CD14-positive monocyte (primary cell): ENCODE measurements around the gene IRS2. TPM values are rescaled to one million over a fixed set of nuclear protein-coding genes. Genes with fewer than 3 reads are reported as not detected.

Source experiments
- DNase-seq, 3 donors: peaks; one replicate each; pipeline ENCODE4 v3.0.0-alpha.2; 2011 to 2022
- H2AFZ ChIP-seq: 2 replicates; pipeline ENCODE4 v1.6.0; 2012; ENCODE audit warnings: mild to moderate bottlenecking, low read depth, low read length, inconsistent platforms; ENCODE audit not compliant: insufficient read depth, poor library complexity, severe bottlenecking
- H3K27ac ChIP-seq, 2 donors: 1 replicate in 1 of 2; 2 replicates in 1 of 2; pipeline ENCODE4 v1.5.1; 2012 to 2013; ENCODE audit warnings: low read length in 2 of 2, control low read depth in 1 of 2, inconsistent platforms in 1 of 2, low read depth in 1 of 2, mild to moderate bottlenecking in 1 of 2
- H3K27me3 ChIP-seq, 2 donors: one replicate each; pipeline versions ENCODE4 v1.6.0 to v1.6.1; 2011 to 2013; ENCODE audit warnings: low read length in 2 of 2; ENCODE audit not compliant: control insufficient read depth in 2 of 2, insufficient read depth in 2 of 2
- H3K36me3 ChIP-seq, 2 donors: replicated peaks in 1 of 2; 1 replicate in 1 of 2; 2 replicates in 1 of 2; pipeline versions ENCODE4 v1.5.1 to v1.6.1; 2012 to 2013; ENCODE audit warnings: low read length in 2 of 2, control low read depth in 1 of 2, inconsistent platforms in 1 of 2, mild to moderate bottlenecking in 1 of 2; ENCODE audit not compliant: insufficient read depth in 2 of 2, control insufficient read depth in 1 of 2
- H3K4me1 ChIP-seq, 2 donors: 1 replicate in 1 of 2; 2 replicates in 1 of 2; pipeline versions ENCODE4 v1.5.1 to v1.6.1; 2012 to 2013; ENCODE audit warnings: low read length in 2 of 2, control low read depth in 1 of 2, inconsistent platforms in 1 of 2, mild to moderate bottlenecking in 1 of 2, moderate library complexity in 1 of 2; ENCODE audit not compliant: insufficient read depth in 2 of 2, control insufficient read depth in 1 of 2
- H3K4me2 ChIP-seq: replicated peaks from 2 replicates; pipeline ENCODE3; 2012; ENCODE audit warnings: low read length, moderate library complexity, mild to moderate bottlenecking; ENCODE audit not compliant: poor library complexity, severe bottlenecking; ENCODE audit errors: extremely low read depth
- H3K4me3 ChIP-seq, 3 experiments: fragments of 200-600 bp in 1 of 3; sonication (generic) in 1 of 3; replicated peaks in 1 of 3; 1 replicate in 2 of 3; 2 replicates in 1 of 3; pipeline ENCODE4 v1.5.1; 2011 to 2013; ENCODE audit warnings: low read length in 3 of 3, mild to moderate bottlenecking in 3 of 3, control low read depth in 2 of 3, low read depth in 2 of 3, inconsistent platforms in 1 of 3, moderate library complexity in 1 of 3
- H3K79me2 ChIP-seq: 2 replicates; pipeline ENCODE4 v1.6.0; 2012; ENCODE audit warnings: mild to moderate bottlenecking, control low read depth, inconsistent platforms, low read length, moderate library complexity; ENCODE audit not compliant: insufficient read depth
- H3K9ac ChIP-seq: 2 replicates; pipeline ENCODE4 v1.6.0; 2017; ENCODE audit warnings: low read length, mild to moderate bottlenecking; ENCODE audit not compliant: insufficient read depth, poor library complexity, severe bottlenecking
- H3K9me3 ChIP-seq, 2 donors: replicated peaks in 1 of 2; 1 replicate in 1 of 2; 2 replicates in 1 of 2; pipeline versions ENCODE4 v1.5.1 to v1.6.1; 2012 to 2013; ENCODE audit warnings: low read length in 2 of 2, control low read depth in 1 of 2; ENCODE audit not compliant: control insufficient read depth in 1 of 2, insufficient read depth in 1 of 2
- H4K20me1 ChIP-seq: 2 replicates; pipeline ENCODE4 v1.6.0; 2012; ENCODE audit warnings: mild to moderate bottlenecking, low read length, control low read depth, moderate library complexity; ENCODE audit not compliant: insufficient read depth
- H3K27ac Mint-ChIP-seq, 7 donors: one replicate each; pipeline ENCODE4 v1.8.0; 2020; ENCODE audit warnings: mild to moderate bottlenecking in 7 of 7, mixed read lengths in 7 of 7, moderate library complexity in 6 of 7, inconsistent platforms in 2 of 7
- H3K27me3 Mint-ChIP-seq, 3 donors: one replicate each; pipeline ENCODE4 v1.8.0; 2021 to 2022; ENCODE audit warnings: low read depth in 3 of 3, mild to moderate bottlenecking in 3 of 3, mixed read lengths in 3 of 3, moderate library complexity in 3 of 3, inconsistent platforms in 1 of 3
- H3K36me3 Mint-ChIP-seq, 2 donors: one replicate each; pipeline ENCODE4 v1.8.0; 2020; ENCODE audit warnings: mixed read lengths in 2 of 2, inconsistent platforms in 1 of 2, mild to moderate bottlenecking in 1 of 2
- H3K4me1 Mint-ChIP-seq: one replicate; pipeline ENCODE4 v1.8.0; 2020; ENCODE audit warnings: mild to moderate bottlenecking, mixed read lengths
- H3K4me3 Mint-ChIP-seq, 2 donors: one replicate each; pipeline ENCODE4 v1.8.0; 2020; ENCODE audit warnings: mild to moderate bottlenecking in 2 of 2, mixed read lengths in 2 of 2, moderate library complexity in 1 of 2
- H3K9me3 Mint-ChIP-seq, 7 donors: one replicate each; pipeline ENCODE4 v1.8.0; 2020 to 2022; ENCODE audit warnings: mixed read lengths in 7 of 7, mild to moderate bottlenecking in 6 of 7, moderate library complexity in 6 of 7, inconsistent platforms in 2 of 7
- CTCF ChIP-seq: fragments of 200-600 bp; IDR thresholded peaks from one replicate; pipeline ENCODE4 v1.8.0; 2022; ENCODE audit warnings: antibody characterized with exemption, mild to moderate bottlenecking
- WGBS: methylation state at CpG from one replicate; pipeline ENCODE4 v1.1.5; 2013; ENCODE audit warnings: missing lambda C conversion rate; ENCODE audit not compliant: insufficient coverage; 5-methylcytosine and 5-hydroxymethylcytosine counted together
- intact Hi-C, 2 donors: fragments of 100-400 bp; cut with micrococcal nuclease; formaldehyde crosslinking; loops; one replicate each; pipeline versions ENCODE4 v1.15.0 to v1.15.1; 2023
- polyA plus RNA-seq, 3 donors: library from polyadenylated mRNA; depleted of rRNA in 1 of 3; unstranded in 2 of 3; stranded (reverse) in 1 of 3; fragments of 300-500 nt in 2 of 3; fragments of >200 nt in 1 of 3; fragmentation: Illumina TruSeq in 2 of 3; gene quantifications; 1 replicate in 2 of 3; 2 replicates in 1 of 3; pipeline ENCODE4 v1.2.3, GENCODE V29; 2012 to 2021

IRS2 gene
- polyA plus RNA-seq, 3 donors: 2.4 to 27.1 (median 3.5) TPM

- intact Hi-C loops: loop anchor here in 1 of 2 donors (10.0 kb wide), 1 partner anchor 67 kb away; the partner anchor contains the start of gene IRS2
- no peak overlapping the region for H3K4me2 ChIP-seq
- H3K9ac ChIP-seq: no peak overlapping the region
- H3K27ac ChIP-seq: no peak overlapping the region
- no peak overlapping the region for H3K4me3 Mint-ChIP-seq
- no peak overlapping the region for H2AFZ ChIP-seq
- peaks cover 14 to 19% of the 10 kb centered on the region in 2 donors for H3K4me1 ChIP-seq
- H3K27ac Mint-ChIP-seq: no peak overlapping the region
- no peak for TF ChIP-seq CTCF
- no peak for DNase-seq
- no peaks in the 10 kb centered on the region for H3K9me3 Mint-ChIP-seq
- H4K20me1 ChIP-seq: no peaks in the 10 kb centered on the region
- no peaks in the 10 kb centered on the region for H3K27me3 Mint-ChIP-seq
- H3K36me3 ChIP-seq: no peaks in the 10 kb centered on the region
- no peaks in the 10 kb centered on the region for H3K79me2 ChIP-seq
- H3K4me1 Mint-ChIP-seq: peaks cover 25% of the 10 kb centered on the region
- H3K9me3 ChIP-seq: no peaks in the 10 kb centered on the region
- H3K27me3 ChIP-seq: no peaks in the 10 kb centered on the region
- peaks cover 0 to 1% of the 10 kb centered on the region in 2 donors for H3K36me3 Mint-ChIP-seq
- no peak overlapping the region for H3K4me3 ChIP-seq
- 100% methylated on average over 4 of the region's 6 CpGs for WGBS
Observed at GRCh38 chr13:109717686-109718085, 68.7 kb downstream of the IRS2 start.

- Histone ChIP-seq H3K79me2 (no peaks in the 10 kb centered on the region), H3K4me1 (peaks cover 14 to 19% of the 10 kb centered on the region in 2 donors), H3K27ac (peak overlapping the region in 1 of 2 donors; percentile 45), H3K27me3 (no peaks in the 10 kb centered on the region), H3K36me3 (no peaks in the 10 kb centered on the region), H3K9ac (no peak overlapping the region), H3K9me3 (no peaks in the 10 kb centered on the region), H3K4me3 (no peak overlapping the region), H3K4me2 (no peak overlapping the region), H4K20me1 (no peaks in the 10 kb centered on the region), H2AFZ (no peak overlapping the region)
- Mint-ChIP-seq H3K9me3 (no peaks in the 10 kb centered on the region), H3K27ac (peak overlapping the region; percentile 38 to 85 (median 81)), H3K4me1 (peaks cover 34% of the 10 kb centered on the region), H3K27me3 (no peaks in the 10 kb centered on the region), H3K36me3 (peaks cover 0 to 1% of the 10 kb centered on the region in 2 donors), H3K4me3 (no peak overlapping the region)
- WGBS: no CpG with 5 or more reads among the region's 1 CpG
- peak; percentile 3 for TF ChIP-seq CTCF
- peak; percentile 83 to 91 (median 91) for DNase-seq
- intact Hi-C loops: loop anchor here in 1 of 2 donors (10.0 kb wide), 1 partner anchor 69 kb away; the partner anchor contains the start of gene IRS2
Observed at GRCh38 chr13:109715902-109716301, 70.5 kb downstream of the IRS2 start.
